Upper lobe of left lung (tissue), 6 donors: ENCODE results near the gene F5. TPM values are rescaled to one million over a fixed set of nuclear protein-coding genes. Genes with fewer than 3 reads are reported as not detected.

Experiments used
- ATAC-seq, 2 donors: fragments of 200-7000 bp; cut with Tn5 transposase; one replicate each; pipeline ENCODE4 v1.9.1; 2022; ENCODE audit warnings: mild to moderate bottlenecking in 2 of 2, moderate library complexity in 2 of 2; ENCODE audit not compliant: low FRiP score in 2 of 2
- DNase-seq, 2 donors: peaks; one replicate each; pipeline ENCODE4 v3.0.0-alpha.2; 2019 to 2020
- H3K27ac ChIP-seq, 4 donors: fragments of 200-600 bp; sonication (generic); one replicate each; pipeline ENCODE4 v1.5.1; 2016 to 2019
- H3K27me3 ChIP-seq, 4 donors: fragments of 200-600 bp; sonication (generic); one replicate each; pipeline ENCODE4 v1.5.1; 2017 to 2019
- H3K36me3 ChIP-seq, 4 donors: fragments of 200-600 bp; sonication (generic); one replicate each; pipeline ENCODE4 v1.5.1; 2016 to 2019
- H3K4me1 ChIP-seq, 4 donors: fragments of 200-600 bp; sonication (generic); one replicate each; pipeline ENCODE4 v1.5.1; 2018 to 2019
- H3K4me3 ChIP-seq, 4 donors: fragments of 200-600 bp; sonication (generic); one replicate each; pipeline ENCODE4 v1.5.1; 2017 to 2019; ENCODE audit warnings: mild to moderate bottlenecking in 2 of 4, moderate library complexity in 1 of 4
- H3K9me3 ChIP-seq, 4 donors: fragments of 200-600 bp; sonication (generic); one replicate each; pipeline ENCODE4 v1.5.1; 2018 to 2019
- EP300 ChIP-seq, 4 donors: sonication (generic); formaldehyde crosslinking; IDR thresholded peaks; one replicate each; pipeline ENCODE4 v1.5.1; 2017; ENCODE audit warnings: antibody characterized with exemption in 4 of 4, control low read depth in 2 of 4
- POLR2A ChIP-seq, 4 donors: fragments of 450-650 bp; IDR thresholded peaks; one replicate each; pipeline ENCODE4 v1.5.1; 2016 to 2017; ENCODE audit warnings: antibody characterized with exemption in 4 of 4, mild to moderate bottlenecking in 2 of 4
- POLR2AphosphoS5 ChIP-seq, 2 donors: sonication (generic); formaldehyde crosslinking; IDR thresholded peaks; one replicate each; pipeline ENCODE4 v1.5.1; 2017; ENCODE audit warnings: antibody characterized with exemption in 2 of 2
- WGBS, 2 donors: methylation state at CpG; one replicate each; pipeline ENCODE4 v1.1.5; 2017 to 2018; 5-methylcytosine and 5-hydroxymethylcytosine counted together
- total RNA-seq, 6 donors: library from RNA; depleted of rRNA in 4 of 6; stranded (reverse); fragments of >200 nt in 4 of 6; gene quantifications; one replicate each; pipeline versions ENCODE4 v1.1.0 to v1.2.1, GENCODE V29; 2016 to 2021
- TF ChIP-seq, protein P1 (sequence below), 6 experiments: fragments of 450-650 bp in 4 of 6; fragments of 200-600 bp in 2 of 6; sonication (generic) in 2 of 6; IDR thresholded peaks; one replicate each; pipeline ENCODE4 v1.5.1; 2016 to 2019; ENCODE audit warnings: antibody characterized with exemption in 6 of 6
- donor health status: DM: no; HTN: no; CAD: no; lungs with moderate emphysema.
- donor health status: DM: no; HTN: yes; CAD: no; lungs with severe emphysema.

F5 gene
- total RNA-seq, 6 donors from 2014 or later = 0.89 to 6.5 (median 2.2) TPM

- H3K9me3 ChIP-seq = no peaks in the 10 kb centered on the region
- no peaks in the 10 kb centered on the region for H3K36me3 ChIP-seq
- H3K27me3 ChIP-seq = no peaks in the 10 kb centered on the region
- H3K4me1 ChIP-seq = peaks cover 0 to 3% (median 1%) of the 10 kb centered on the region in 4 donors
- ATAC-seq (peak in 1 of 2 donors; percentile 63), DNase-seq (no peak)
- WGBS, 2 donors = 72 to 77% methylated on average over 3 of the region's 3 CpGs
- H3K4me3 ChIP-seq = no peak overlapping the region
- TF ChIP-seq POLR2AphosphoS5 (IDR thresholded peaks at IDR 0.05) = peak; percentile 38 to 56
- no peak for TF ChIP-seq POLR2A (IDR thresholded peaks at IDR 0.05)
- no peak for TF ChIP-seq EP300 (IDR thresholded peaks at IDR 0.05)
- TF ChIP-seq, protein P1, sequence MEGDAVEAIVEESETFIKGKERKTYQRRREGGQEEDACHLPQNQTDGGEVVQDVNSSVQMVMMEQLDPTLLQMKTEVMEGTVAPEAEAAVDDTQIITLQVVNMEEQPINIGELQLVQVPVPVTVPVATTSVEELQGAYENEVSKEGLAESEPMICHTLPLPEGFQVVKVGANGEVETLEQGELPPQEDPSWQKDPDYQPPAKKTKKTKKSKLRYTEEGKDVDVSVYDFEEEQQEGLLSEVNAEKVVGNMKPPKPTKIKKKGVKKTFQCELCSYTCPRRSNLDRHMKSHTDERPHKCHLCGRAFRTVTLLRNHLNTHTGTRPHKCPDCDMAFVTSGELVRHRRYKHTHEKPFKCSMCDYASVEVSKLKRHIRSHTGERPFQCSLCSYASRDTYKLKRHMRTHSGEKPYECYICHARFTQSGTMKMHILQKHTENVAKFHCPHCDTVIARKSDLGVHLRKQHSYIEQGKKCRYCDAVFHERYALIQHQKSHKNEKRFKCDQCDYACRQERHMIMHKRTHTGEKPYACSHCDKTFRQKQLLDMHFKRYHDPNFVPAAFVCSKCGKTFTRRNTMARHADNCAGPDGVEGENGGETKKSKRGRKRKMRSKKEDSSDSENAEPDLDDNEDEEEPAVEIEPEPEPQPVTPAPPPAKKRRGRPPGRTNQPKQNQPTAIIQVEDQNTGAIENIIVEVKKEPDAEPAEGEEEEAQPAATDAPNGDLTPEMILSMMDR (IDR thresholded peaks at IDR 0.05) = no peak
- H3K27ac ChIP-seq = no peak overlapping the region
Measured at GRCh38 chr1:169491845-169492281, 94.4 kb downstream of the F5 start.

- no peaks in the 10 kb centered on the region for H3K27me3 ChIP-seq
- no peak for TF ChIP-seq POLR2AphosphoS5 (IDR thresholded peaks at IDR 0.05)
- no peak for TF ChIP-seq EP300 (IDR thresholded peaks at IDR 0.05)
- TF ChIP-seq, protein P1 (IDR thresholded peaks at IDR 0.05) = no peak
- TF ChIP-seq POLR2A (IDR thresholded peaks at IDR 0.05) = no peak
- H3K27ac ChIP-seq = no peak overlapping the region
- peaks cover 0 to 27% (median 15%) of the 10 kb centered on the region in 4 donors for H3K4me1 ChIP-seq
- no peak overlapping the region for H3K4me3 ChIP-seq
- no peaks in the 10 kb centered on the region for H3K9me3 ChIP-seq
- no peak for DNase-seq
- ATAC-seq = no peak
- no peaks in the 10 kb centered on the region for H3K36me3 ChIP-seq
- 71 to 75% methylated on average over 4 of the region's 4 CpGs for WGBS, 2 donors
Measured at GRCh38 chr1:169488157-169488556, 98.1 kb downstream of the F5 start.

DNA sequence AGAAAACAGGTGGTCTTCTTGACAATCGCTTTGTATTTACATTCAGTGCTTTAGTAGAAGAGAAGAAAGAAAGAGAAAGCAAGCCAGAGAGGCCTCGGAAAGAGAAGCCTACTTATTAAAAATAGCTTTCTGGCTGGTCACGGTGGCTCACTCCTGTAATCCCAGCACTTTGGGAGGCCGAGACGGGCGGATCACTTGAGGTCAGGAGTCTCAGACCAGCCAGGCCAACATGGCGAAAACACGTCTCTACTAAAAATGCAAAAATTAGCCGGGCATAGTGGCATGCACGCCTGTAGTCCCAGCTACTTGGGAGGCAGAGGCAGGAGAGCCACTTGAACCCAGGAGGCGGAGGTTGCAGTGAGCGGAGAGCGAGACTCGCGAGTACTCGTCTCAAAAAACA is 98.7 kb downstream of the F5 start:
- no peak overlapping the region for H3K4me3 ChIP-seq
- H3K36me3 ChIP-seq = no peaks in the 10 kb centered on the region
- no peaks in the 10 kb centered on the region for H3K27me3 ChIP-seq
- H3K9me3 ChIP-seq = no peaks in the 10 kb centered on the region
- no peak for TF ChIP-seq POLR2AphosphoS5 (IDR thresholded peaks at IDR 0.05)
- TF ChIP-seq POLR2A (IDR thresholded peaks at IDR 0.05) = no peak
- TF ChIP-seq EP300 (IDR thresholded peaks at IDR 0.05) = no peak
- TF ChIP-seq, protein P1 (IDR thresholded peaks at IDR 0.05) = no peak
- no peak for DNase-seq
- peaks cover 0 to 27% (median 17%) of the 10 kb centered on the region in 4 donors for H3K4me1 ChIP-seq
- 78 to 87% methylated on average over 16 of the region's 16 CpGs for WGBS, 2 donors
- peak overlapping the region; percentile 97 for H3K27ac ChIP-seq
- no peak for ATAC-seq

DNA sequence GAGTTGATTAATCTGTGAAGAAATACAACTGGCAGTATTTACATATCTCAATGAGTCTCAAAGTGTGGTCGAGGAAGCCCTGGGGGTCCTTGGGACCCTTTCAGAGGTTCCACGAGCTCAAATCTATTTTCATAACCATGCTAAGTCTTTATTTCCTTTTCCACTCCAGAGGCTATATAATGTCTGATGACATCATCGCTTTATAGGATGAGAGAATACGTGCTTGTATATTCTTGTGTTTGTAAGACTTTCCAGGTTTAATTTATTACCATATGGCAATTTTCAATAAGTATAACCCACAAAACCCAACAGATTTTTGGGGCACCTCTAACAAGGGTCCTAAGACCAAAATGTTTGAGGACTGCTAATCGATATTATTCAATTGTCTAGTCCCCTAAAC is 99.1 kb downstream of the F5 start:
- WGBS, 2 donors = 83 to 85% methylated on average over 5 of the region's 5 CpGs
- peak overlapping the region in 2 of 4 donors; percentile 67 to 81 for H3K4me3 ChIP-seq

More for the DNA sequence above, 99.1 kb downstream of the F5 start:
- H3K9me3 ChIP-seq = no peaks in the 10 kb centered on the region
- no peak for TF ChIP-seq POLR2A (IDR thresholded peaks at IDR 0.05)
- TF ChIP-seq, protein P1 (IDR thresholded peaks at IDR 0.05) = no peak
- peak overlapping the region; percentile 97 for H3K27ac ChIP-seq
- peaks cover 0 to 27% (median 17%) of the 10 kb centered on the region in 4 donors for H3K4me1 ChIP-seq
- ATAC-seq (no peak), DNase-seq (no peak)
- no peaks in the 10 kb centered on the region for H3K36me3 ChIP-seq
- no peaks in the 10 kb centered on the region for H3K27me3 ChIP-seq
